Measurements from ENCODE around the gene ADGRV1. TPM values are rescaled to one million over a fixed set of nuclear protein-coding genes. Genes with fewer than 3 reads are reported as not detected.
A peak's percentile ranks its signal among the peaks of the same experiment; 100 is the strongest.

Gene ADGRV1
- total and polyA plus RNA-seq, 2 donors (not counting 3 experiments of a cell fraction or from before 2014, with no cell fraction given), result 0.11 to 0.55 TPM

- intact Hi-C loops (cut with micrococcal nuclease), result loop anchor here (1.0 to 10.0 kb wide), 3 partner anchors 74 to 715 kb away; no protein-coding TSS in a partner anchor
- no peak overlapping the region for H3K27ac ChIP-seq (ENCODE audit: insufficient read depth, low read depth, low read length)
- H3K36me3 ChIP-seq (ENCODE audit: control insufficient read depth in 2 of 2, extremely low read depth in 1 of 2, insufficient read depth in 2 of 2, low read length in 2 of 2), result no peaks in the 10 kb centered on the region
- peak; percentile 46 for DNase-seq (ENCODE audit: low read depth, low spot score)
- no peaks in the 10 kb centered on the region for H3K79me2 ChIP-seq (ENCODE audit: control insufficient read depth, insufficient read depth, low read length)
- H3K4me3 ChIP-seq (replicated peaks in 1 of 3; ENCODE audit: insufficient read depth in 1 of 3, low read depth in 1 of 3, low read length in 3 of 3), result no peak overlapping the region
- no peaks in the 10 kb centered on the region for H4K20me1 ChIP-seq (replicated peaks; ENCODE audit: control insufficient read depth, extremely low read depth, insufficient read depth, low read length)
- H3K27me3 ChIP-seq (ENCODE audit: control insufficient read depth in 2 of 2, insufficient read depth in 2 of 2, low read length in 2 of 2), result peaks cover 0 to 4% of the 10 kb centered on the region in 2 experiments
- POLR2A ChIA-PET, result no interaction called here
- no peaks in the 10 kb centered on the region for H3K9me3 ChIP-seq (replicated peaks; ENCODE audit: control insufficient read depth, insufficient read depth, low read length)
- no peak overlapping the region for H3K9ac ChIP-seq (replicated peaks; ENCODE audit: extremely low read depth, insufficient read depth, low read length)
- peak; percentile 56 for FAIRE-seq
- dilution Hi-C loops (cut with MboI; ENCODE audit: extremely low pct_ligation_motif_present, low sequenced_read_pairs), result no loop called here
- CTCF ChIA-PET, result interaction anchor here (0.7 to 2.7 kb wide), 3 partner anchors 68 to 710 kb away, joined by 3 to 18 read pairs (median 9); no protein-coding TSS in a partner anchor
- TF ChIP-seq POLR2A (IDR thresholded peaks at IDR 0.05; ENCODE audit: low read depth, low read length) (no peak), MYC (IDR thresholded peaks at IDR 0.05; ENCODE audit: low read depth, low read length) (no peak), EZH2 (IDR thresholded peaks at IDR 0.05; ENCODE audit: borderline replicate concordance, low read depth, low read length, severe bottlenecking) (no peak), POLR2AphosphoS5 (IDR thresholded peaks at IDR 0.05; ENCODE audit: insufficient read depth, low read depth, low read length) (no peak), JUN (IDR thresholded peaks at IDR 0.05; ENCODE audit: borderline replicate concordance, insufficient read depth, insufficient read length, low read depth) (no peak), GATA2 (IDR thresholded peaks at IDR 0.05; ENCODE audit: insufficient read depth, insufficient read length, low read depth, low read length) (no peak), FOS (IDR thresholded peaks at IDR 0.05; ENCODE audit: borderline replicate concordance, insufficient read depth, low read length) (no peak)
- TF ChIP-seq, protein P1, sequence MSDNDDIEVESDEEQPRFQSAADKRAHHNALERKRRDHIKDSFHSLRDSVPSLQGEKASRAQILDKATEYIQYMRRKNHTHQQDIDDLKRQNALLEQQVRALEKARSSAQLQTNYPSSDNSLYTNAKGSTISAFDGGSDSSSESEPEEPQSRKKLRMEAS (IDR thresholded peaks at IDR 0.05; ENCODE audit: insufficient read depth, insufficient read length), result no peak
- TF ChIP-seq, protein P2, sequence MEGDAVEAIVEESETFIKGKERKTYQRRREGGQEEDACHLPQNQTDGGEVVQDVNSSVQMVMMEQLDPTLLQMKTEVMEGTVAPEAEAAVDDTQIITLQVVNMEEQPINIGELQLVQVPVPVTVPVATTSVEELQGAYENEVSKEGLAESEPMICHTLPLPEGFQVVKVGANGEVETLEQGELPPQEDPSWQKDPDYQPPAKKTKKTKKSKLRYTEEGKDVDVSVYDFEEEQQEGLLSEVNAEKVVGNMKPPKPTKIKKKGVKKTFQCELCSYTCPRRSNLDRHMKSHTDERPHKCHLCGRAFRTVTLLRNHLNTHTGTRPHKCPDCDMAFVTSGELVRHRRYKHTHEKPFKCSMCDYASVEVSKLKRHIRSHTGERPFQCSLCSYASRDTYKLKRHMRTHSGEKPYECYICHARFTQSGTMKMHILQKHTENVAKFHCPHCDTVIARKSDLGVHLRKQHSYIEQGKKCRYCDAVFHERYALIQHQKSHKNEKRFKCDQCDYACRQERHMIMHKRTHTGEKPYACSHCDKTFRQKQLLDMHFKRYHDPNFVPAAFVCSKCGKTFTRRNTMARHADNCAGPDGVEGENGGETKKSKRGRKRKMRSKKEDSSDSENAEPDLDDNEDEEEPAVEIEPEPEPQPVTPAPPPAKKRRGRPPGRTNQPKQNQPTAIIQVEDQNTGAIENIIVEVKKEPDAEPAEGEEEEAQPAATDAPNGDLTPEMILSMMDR (IDR thresholded peaks at IDR 0.05; ENCODE audit: extremely low read depth in 1 of 2, insufficient read depth in 1 of 2, low read depth in 1 of 2, low read length in 2 of 2), result peak; percentile 61 to 66
- no peaks in the 10 kb centered on the region for H3K9me1 ChIP-seq (replicated peaks; ENCODE audit: control insufficient read depth, extremely low read depth, insufficient read depth, low read length)
- H3K4me2 ChIP-seq (ENCODE audit: insufficient read depth, low read length), result no peak overlapping the region
- no peak overlapping the region for H2AFZ ChIP-seq (ENCODE audit: low read depth, low read length)
- H3K4me1 ChIP-seq (ENCODE audit: control insufficient read depth, extremely low read depth, insufficient read depth, low read length), result no peaks in the 10 kb centered on the region
- BruUV-seq (replicated peaks), result no TSS peak
Measured at GRCh38 chr5:90709323-90710155, 150.9 kb downstream of the ADGRV1 start.
